CD8-positive, alpha-beta memory T cell (primary cell): ENCODE results near the gene SELL. TPM values are rescaled to one million over a fixed set of nuclear protein-coding genes. Genes with fewer than 3 reads are reported as not detected.
"Not testable (repeated sequence)": the region's sequence is repeated elsewhere in the genome, so short reads cannot be mapped to it uniquely, and the experiment has no call there.

Source experiments
- CTCF ChIA-PET: fragments of 350-600 bp; sonication (Branson Sonifier 250); formaldehyde crosslinking; loops from one replicate; lab custom pipeline; 2021; ENCODE audit warnings: antibody characterized with exemption; lab: Charles Lee
- POLR2A ChIA-PET: fragments of 350-600 bp; sonication (Branson Sonifier 250); formaldehyde crosslinking; loops from one replicate; lab custom pipeline; 2021; ENCODE audit warnings: antibody characterized with exemption; lab: Charles Lee
- DNase-seq, 5 donors: peaks; one replicate each; pipeline versions ENCODE4 v3.0.0 to v3.0.0-alpha.2; 2020 to 2022; ENCODE audit warnings: mixed read lengths in 1 of 5
- H3K27ac ChIP-seq: one replicate; pipeline ENCODE4 v1.7.0; 2013; ENCODE audit warnings: low read depth, mild to moderate bottlenecking, low read length, moderate library complexity
- H3K27me3 ChIP-seq: 2 replicates; pipeline ENCODE4 v1.7.0; 2013; ENCODE audit warnings: low read length, mild to moderate bottlenecking; ENCODE audit not compliant: insufficient read depth, poor library complexity, severe bottlenecking
- H3K36me3 ChIP-seq: 2 replicates; pipeline ENCODE4 v1.7.0; 2013; ENCODE audit warnings: mild to moderate bottlenecking, low read length, moderate library complexity; ENCODE audit not compliant: insufficient read depth
- H3K4me1 ChIP-seq: 2 replicates; pipeline ENCODE4 v1.7.0; 2013; ENCODE audit warnings: mild to moderate bottlenecking, low read length, moderate library complexity; ENCODE audit not compliant: insufficient read depth
- H3K4me3 ChIP-seq: 2 replicates; pipeline ENCODE4 v1.7.0; 2013; ENCODE audit warnings: mild to moderate bottlenecking, low read length
- H3K9me3 ChIP-seq: 2 replicates; pipeline ENCODE4 v1.7.0; 2013; ENCODE audit warnings: mild to moderate bottlenecking, low read length
- H3K27ac Mint-ChIP-seq, 8 donors: one replicate each; pipeline ENCODE4 v1.8.0; 2020 to 2021; ENCODE audit warnings: mixed read lengths in 8 of 8, mild to moderate bottlenecking in 6 of 8, inconsistent platforms in 3 of 8, moderate library complexity in 3 of 8
- H3K27me3 Mint-ChIP-seq, 2 donors: one replicate each; pipeline ENCODE4 v1.8.0; 2020 to 2021; ENCODE audit warnings: mixed read lengths in 2 of 2, mild to moderate bottlenecking in 1 of 2, moderate library complexity in 1 of 2
- H3K36me3 Mint-ChIP-seq, 3 donors: one replicate each; pipeline ENCODE4 v1.8.0; 2020 to 2021; ENCODE audit warnings: mixed read lengths in 3 of 3, inconsistent platforms in 1 of 3, mild to moderate bottlenecking in 1 of 3
- H3K4me1 Mint-ChIP-seq, 3 donors: one replicate each; pipeline ENCODE4 v1.8.0; 2020 to 2021; ENCODE audit warnings: mixed read lengths in 3 of 3, inconsistent platforms in 1 of 3, mild to moderate bottlenecking in 1 of 3
- H3K4me3 Mint-ChIP-seq, 7 donors: one replicate each; pipeline ENCODE4 v1.8.0; 2020 to 2021; ENCODE audit warnings: mixed read lengths in 7 of 7, mild to moderate bottlenecking in 6 of 7, moderate library complexity in 4 of 7, inconsistent platforms in 2 of 7
- H3K9me3 Mint-ChIP-seq, 5 donors: one replicate each; pipeline ENCODE4 v1.8.0; 2020 to 2022; ENCODE audit warnings: mixed read lengths in 5 of 5, mild to moderate bottlenecking in 3 of 5, moderate library complexity in 2 of 5, inconsistent platforms in 1 of 5
- polyA plus RNA-seq: library from polyadenylated mRNA; unstranded; fragments of 300-500 nt; fragmentation: Illumina TruSeq; gene quantifications from one replicate; pipeline ENCODE4 v1.2.3, GENCODE V29; 2021
- total RNA-seq, 2 experiments: library from RNA; stranded (reverse); gene quantifications; one replicate each; pipeline ENCODE4 v1.2.3, GENCODE V29; 2021

The SELL gene
- total and polyA plus RNA-seq, 3 experiments from 2014 or later, result 48.2 to 871 (median 48.5) TPM

DNA sequence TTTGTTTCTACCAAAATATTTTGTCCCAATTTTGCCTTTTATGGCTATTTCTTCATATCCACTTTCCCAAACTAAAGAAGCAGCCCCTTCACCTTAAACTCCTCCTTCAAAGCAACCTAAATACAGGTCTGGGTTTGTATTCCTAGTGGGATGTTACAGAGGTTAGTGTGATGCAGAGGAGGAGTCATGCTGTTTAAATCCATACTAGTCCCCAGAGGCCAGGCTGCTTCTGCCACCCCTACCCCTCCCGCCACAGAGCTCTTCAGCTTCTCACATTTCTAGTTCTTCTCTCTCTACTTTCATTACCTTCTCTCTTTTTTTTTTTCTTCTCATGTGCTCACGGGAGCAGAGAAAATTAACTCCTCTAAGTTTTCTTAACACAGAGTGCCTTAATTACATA is 29.3 kb downstream of the SELL start:
- no peak for DNase-seq
- H3K4me1 Mint-ChIP-seq, result peaks cover 36 to 47% (median 39%) of the 10 kb centered on the region in 3 donors
- Histone ChIP-seq H3K27me3 (no peaks in the 10 kb centered on the region), H3K9me3 (no peaks in the 10 kb centered on the region), H3K27ac (no peak overlapping the region), H3K4me1 (peaks cover 64% of the 10 kb centered on the region), H3K36me3 (no peaks in the 10 kb centered on the region), H3K4me3 (no peak overlapping the region)
- H3K36me3 Mint-ChIP-seq, result peaks cover 0 to 3% (median 0%) of the 10 kb centered on the region in 3 donors
- no peaks in the 10 kb centered on the region for H3K9me3 Mint-ChIP-seq
- H3K27me3 Mint-ChIP-seq, result peaks cover 0 to 2% of the 10 kb centered on the region in 2 donors
- peak overlapping the region in 7 of 8 donors; percentile 33 to 90 (median 66) for H3K27ac Mint-ChIP-seq
- ChIA-PET CTCF (interaction anchor here (1.7 kb wide), 1 partner anchor 10 kb away, joined by 8 read pairs; no protein-coding TSS in a partner anchor), POLR2A (interaction anchor here (0.6 kb wide), 1 partner anchor 76 kb away, joined by 3 read pairs; no protein-coding TSS in a partner anchor)
- peak overlapping the region in 6 of 7 donors; percentile 4 to 66 (median 44) for H3K4me3 Mint-ChIP-seq

GRCh38 chr1:169681140-169681539 is 30.3 kb downstream of the SELL start:
- H3K27ac ChIP-seq, result no peak overlapping the region
- no peaks in the 10 kb centered on the region for H3K27me3 ChIP-seq
- Mint-ChIP-seq H3K4me1 (peaks cover 45 to 56% (median 47%) of the 10 kb centered on the region in 3 donors), H3K27me3 (peaks cover 0 to 2% of the 10 kb centered on the region in 2 donors), H3K27ac (peak overlapping the region in 7 of 8 donors; percentile 2 to 95 (median 73)), H3K36me3 (peaks cover 0 to 3% (median 1%) of the 10 kb centered on the region in 3 donors), H3K4me3 (peak overlapping the region; percentile 5 to 66 (median 58)), H3K9me3 (no peaks in the 10 kb centered on the region)
- peak overlapping the region; percentile 18 for H3K4me3 ChIP-seq
- POLR2A ChIA-PET, result no interaction called here
- no peaks in the 10 kb centered on the region for H3K36me3 ChIP-seq
- no peaks in the 10 kb centered on the region for H3K9me3 ChIP-seq
- no peak for DNase-seq
- CTCF ChIA-PET, result interaction anchor here (1.7 kb wide), 1 partner anchor 11 kb away, joined by 8 read pairs; no protein-coding TSS in a partner anchor
- peaks cover 65% of the 10 kb centered on the region for H3K4me1 ChIP-seq

DNA sequence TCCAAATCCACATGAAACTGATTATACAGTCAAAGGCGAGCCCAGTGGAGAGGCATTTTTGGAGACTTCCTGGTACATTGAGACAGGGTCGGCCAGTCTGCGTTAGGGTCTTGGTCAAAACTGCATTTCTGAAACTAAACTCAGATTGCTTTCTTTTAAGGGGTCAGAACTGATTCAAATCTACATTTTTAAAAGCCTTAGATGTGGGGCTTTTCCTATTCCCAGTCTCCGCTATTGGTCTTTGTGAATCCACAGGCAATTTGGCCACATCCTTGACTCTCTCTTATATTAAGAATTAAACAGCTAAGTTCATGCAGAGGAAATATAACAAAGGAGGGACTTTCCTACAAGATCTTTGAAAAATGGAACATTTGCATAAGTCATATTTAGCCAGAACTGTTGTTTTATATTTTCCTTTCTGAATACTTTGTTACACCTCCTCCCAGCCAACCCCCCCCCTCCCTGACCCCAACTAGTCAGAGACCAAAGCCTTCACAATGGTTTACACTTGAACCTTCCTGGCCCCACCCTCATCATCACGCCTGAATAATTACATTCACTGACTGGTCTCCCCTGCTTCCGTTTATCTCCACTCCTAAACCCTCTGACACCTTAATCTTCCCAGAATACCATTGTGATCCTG is 30.9 kb downstream of the SELL start:
- CTCF ChIA-PET, result interaction anchor here (1.2 kb wide), 1 partner anchor 32 kb away, joined by 3 read pairs; no protein-coding TSS in a partner anchor
- Histone ChIP-seq H3K4me3 (no peak overlapping the region), H3K36me3 (no peaks in the 10 kb centered on the region), H3K9me3 (no peaks in the 10 kb centered on the region), H3K4me1 (peaks cover 66% of the 10 kb centered on the region), H3K27ac (no peak overlapping the region), H3K27me3 (no peaks in the 10 kb centered on the region)
- peaks cover 51 to 63% (median 54%) of the 10 kb centered on the region in 3 donors for H3K4me1 Mint-ChIP-seq
- POLR2A ChIA-PET, result no interaction called here
- peaks cover 0 to 3% (median 1%) of the 10 kb centered on the region in 3 donors for H3K36me3 Mint-ChIP-seq
- H3K9me3 Mint-ChIP-seq, result no peaks in the 10 kb centered on the region
- H3K27ac Mint-ChIP-seq, result peak overlapping the region; percentile 2 to 95 (median 70)
- peak overlapping the region; percentile 5 to 66 (median 58) for H3K4me3 Mint-ChIP-seq
- DNase-seq, result no peak
- peaks cover 0 to 2% of the 10 kb centered on the region in 2 donors for H3K27me3 Mint-ChIP-seq

DNA sequence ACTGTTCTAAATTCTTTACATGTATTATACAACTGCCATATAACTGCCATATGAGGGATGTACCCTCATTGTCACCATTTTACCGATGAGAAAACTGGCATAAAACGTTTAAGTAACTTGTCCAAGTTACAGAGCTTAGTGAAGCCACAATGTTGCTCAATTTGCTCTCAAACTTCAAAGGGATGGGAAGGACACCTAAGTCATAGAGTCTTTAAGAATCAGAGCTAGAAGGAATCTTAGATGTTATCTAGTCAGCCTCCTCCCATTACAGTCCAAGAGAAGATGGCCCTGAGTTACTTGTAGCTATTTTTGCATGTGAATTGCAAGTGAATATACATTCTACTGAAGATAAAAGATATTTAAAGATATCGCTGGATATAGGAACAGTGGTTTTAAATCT is 31.7 kb downstream of the SELL start:
- peaks cover 61% of the 10 kb centered on the region for H3K4me1 ChIP-seq
- no peak overlapping the region for H3K4me3 ChIP-seq
- H3K9me3 Mint-ChIP-seq, result no peaks in the 10 kb centered on the region

GRCh38 chr1:169676001-169676400 is 35.4 kb downstream of the SELL start:
- Histone ChIP-seq H3K27ac (no peak overlapping the region), H3K9me3 (no peaks in the 10 kb centered on the region), H3K4me3 (no peak overlapping the region), H3K4me1 (peaks cover 51% of the 10 kb centered on the region), H3K27me3 (no peaks in the 10 kb centered on the region), H3K36me3 (no peaks in the 10 kb centered on the region)
- Mint-ChIP-seq H3K27me3 (no peaks in the 10 kb centered on the region), H3K27ac (peak overlapping the region in 5 of 8 donors; percentile 23 to 66 (median 59)), H3K4me1 (peaks cover 49 to 60% (median 52%) of the 10 kb centered on the region in 3 donors), H3K36me3 (peaks cover 0 to 10% (median 1%) of the 10 kb centered on the region in 3 donors), H3K9me3 (peaks cover 0 to 8% (median 2%) of the 10 kb centered on the region in 5 donors), H3K4me3 (peak overlapping the region in 2 of 7 donors; percentile 14 to 32)
- ChIA-PET POLR2A (interaction anchor here (1.4 kb wide), 1 partner anchor 17 kb away, joined by 3 read pairs; no protein-coding TSS in a partner anchor), CTCF (interaction anchor here (0.9 to 1.4 kb wide), 4 partner anchors 17 to 89 kb away, joined by 3 to 5 read pairs (median 3); no protein-coding TSS in a partner anchor)
- no peak for DNase-seq

More for the DNA sequence above, 31.7 kb downstream of the SELL start:
- Mint-ChIP-seq H3K4me3 (peak overlapping the region in 1 of 7 donors; percentile 65), H3K4me1 (peaks cover 55 to 65% (median 55%) of the 10 kb centered on the region in 3 donors), H3K27ac (peak overlapping the region in 1 of 8 donors; percentile 73), H3K36me3 (peaks cover 0 to 3% (median 1%) of the 10 kb centered on the region in 3 donors), H3K27me3 (peaks cover 0 to 2% of the 10 kb centered on the region in 2 donors)
- Histone ChIP-seq H3K9me3 (no peaks in the 10 kb centered on the region), H3K36me3 (no peaks in the 10 kb centered on the region), H3K27ac (no peak overlapping the region), H3K27me3 (no peaks in the 10 kb centered on the region)
- ChIA-PET POLR2A (no interaction called here), CTCF (interaction anchor here (1.2 to 1.8 kb wide), 2 partner anchors 11 to 33 kb away, joined by 3 to 4 read pairs; no protein-coding TSS in a partner anchor)
- DNase-seq, result no peak

DNA sequence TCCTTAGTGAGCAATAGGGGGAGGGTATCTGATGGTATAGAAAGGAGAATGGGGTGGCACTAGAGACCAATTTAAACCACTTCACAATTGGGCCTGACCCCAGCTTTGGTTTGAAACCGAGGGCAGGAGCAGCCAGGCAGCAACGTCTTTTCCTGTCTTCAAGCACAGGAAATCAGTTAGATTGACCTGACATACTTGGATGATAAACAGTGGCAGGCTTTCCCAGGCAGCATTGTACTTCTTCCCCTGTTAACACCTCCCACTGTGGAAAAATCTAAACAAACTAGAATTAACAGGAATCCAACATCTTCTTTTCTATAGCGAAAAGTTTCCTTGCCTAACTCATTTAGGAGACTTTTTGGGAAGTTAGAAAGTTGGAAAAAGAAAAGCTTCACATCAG is 40.6 kb downstream of the SELL start:
- Histone ChIP-seq H3K4me1 (peaks cover 29% of the 10 kb centered on the region), H3K36me3 (no peaks in the 10 kb centered on the region), H3K4me3 (no peak overlapping the region), H3K27ac (no peak overlapping the region), H3K9me3 (no peaks in the 10 kb centered on the region), H3K27me3 (no peaks in the 10 kb centered on the region)
- DNase-seq, result no peak
- peaks cover 0 to 10% (median 0%) of the 10 kb centered on the region in 3 donors for H3K36me3 Mint-ChIP-seq
- peak overlapping the region in 7 of 8 donors; percentile 3 to 81 (median 63) for H3K27ac Mint-ChIP-seq
- peaks cover 0 to 8% (median 2%) of the 10 kb centered on the region in 5 donors for H3K9me3 Mint-ChIP-seq
- H3K4me3 Mint-ChIP-seq, result peak overlapping the region in 3 of 7 donors; percentile 14 to 29 (median 26)
- ChIA-PET POLR2A (no interaction called here), CTCF (no interaction called here)
- H3K4me1 Mint-ChIP-seq, result peaks cover 56 to 61% (median 57%) of the 10 kb centered on the region in 3 donors
- H3K27me3 Mint-ChIP-seq, result no peaks in the 10 kb centered on the region

DNA sequence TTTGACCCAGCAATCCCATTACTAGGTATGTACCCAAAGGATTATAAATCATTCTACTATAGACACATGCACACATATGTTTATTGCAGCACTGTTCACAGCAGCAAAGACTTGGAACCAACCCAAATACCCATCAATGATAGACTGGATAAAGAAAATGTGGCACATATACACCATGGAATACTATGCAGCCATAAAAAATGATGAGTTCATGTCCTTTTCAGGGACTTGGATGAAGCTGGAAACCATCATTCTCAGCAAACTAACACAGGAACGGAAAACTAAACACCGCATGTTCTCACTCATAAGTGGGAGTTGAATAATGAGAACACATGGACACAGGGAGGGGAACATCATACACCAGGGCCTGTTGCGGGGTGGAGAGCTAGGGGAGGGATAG is 41.2 kb downstream of the SELL start:
- peaks cover 24% of the 10 kb centered on the region for H3K4me1 ChIP-seq
- Mint-ChIP-seq H3K4me1 (peaks cover 50 to 56% (median 52%) of the 10 kb centered on the region in 3 donors), H3K36me3 (peaks cover 0 to 10% (median 0%) of the 10 kb centered on the region in 3 donors), H3K4me3 (peak overlapping the region in 1 of 7 donors; percentile 47), H3K27ac (peak overlapping the region in 3 of 8 donors; percentile 3 to 81 (median 81))
- H3K9me3 ChIP-seq, H3K27me3 Mint-ChIP-seq, H3K27ac ChIP-seq, CTCF ChIA-PET, H3K4me3 ChIP-seq, DNase-seq, H3K27me3 ChIP-seq, H3K36me3 ChIP-seq, H3K9me3 Mint-ChIP-seq: not testable (repeated sequence)
- POLR2A ChIA-PET, result interaction anchor here (0.6 kb wide), 1 partner anchor 239 kb away, joined by 7 read pairs; no protein-coding TSS in a partner anchor
